H1 (cell line): ENCODE measurements around the gene EVX2. TPM values are rescaled to one million over a fixed set of nuclear protein-coding genes. Genes with fewer than 3 reads are reported as not detected.
A peak's percentile ranks its signal among the peaks of the same experiment; 100 is the strongest.

Source experiments
- CTCF ChIA-PET: fragments of 300-600 bp; sonication (Branson Sonifier 250); formaldehyde crosslinking; loops from one replicate; lab custom pipeline; 2021; ENCODE audit not compliant: partially characterized antibody; lab: Charles Lee
- POLR2A ChIA-PET: fragments of 300-600 bp; sonication (Branson Sonifier 250); formaldehyde crosslinking; loops from one replicate; lab custom pipeline; 2021; ENCODE audit warnings: inconsistent platforms; ENCODE audit not compliant: partially characterized antibody; lab: Charles Lee
- DNase-seq, 2 experiments: peaks; one replicate each; pipeline versions ENCODE4 v3.0.0 to v3.0.0-alpha.2; 2010 to 2022; ENCODE audit warnings: low spot score in 2 of 2, low read depth in 1 of 2, mixed read lengths in 1 of 2
- FAIRE-seq: peaks from 2 replicates; lab custom pipeline; 2011; peaks lifted over from hg19 to GRCh38; lab: Jason Lieb, UNC
- H2AFZ ChIP-seq: 2 replicates; pipeline ENCODE4 v1.8.1; 2012; ENCODE audit warnings: low read length, inconsistent platforms
- H2AK5ac ChIP-seq: 2 replicates; pipeline ENCODE4 v1.6.1; 2013; ENCODE audit warnings: low read depth, low read length
- H2BK120ac ChIP-seq: replicated peaks from 2 replicates; pipeline ENCODE3; 2013; ENCODE audit warnings: low read depth, low read length, inconsistent platforms
- H2BK12ac ChIP-seq: 2 replicates; pipeline ENCODE4 v1.6.1; 2013; ENCODE audit warnings: low read depth, low read length
- H2BK15ac ChIP-seq: 2 replicates; pipeline ENCODE4 v1.6.1; 2013; ENCODE audit warnings: low read length
- H2BK20ac ChIP-seq: 2 replicates; pipeline ENCODE4 v1.6.1; 2013; ENCODE audit warnings: low read length
- H2BK5ac ChIP-seq: 2 replicates; pipeline ENCODE4 v1.6.1; 2013; ENCODE audit warnings: low read depth, low read length
- H3K14ac ChIP-seq: 2 replicates; pipeline ENCODE4 v1.6.1; 2013; ENCODE audit warnings: inconsistent platforms; ENCODE audit not compliant: insufficient read length
- H3K18ac ChIP-seq: 2 replicates; pipeline ENCODE4 v1.6.1; 2013; ENCODE audit warnings: low read length; ENCODE audit errors: extremely low read depth
- H3K23ac ChIP-seq: 2 replicates; pipeline ENCODE4 v1.6.1; 2013; ENCODE audit warnings: inconsistent platforms; ENCODE audit not compliant: insufficient read length
- H3K23me2 ChIP-seq: 2 replicates; pipeline ENCODE4 v1.6.1; 2013; ENCODE audit warnings: low read depth, low read length
- H3K27ac ChIP-seq: 2 replicates; pipeline ENCODE4 v1.6.1; 2011; ENCODE audit warnings: low read depth, low read length, inconsistent platforms
- H3K27me3 ChIP-seq, 4 experiments: replicated peaks in 1 of 4; 1 replicate in 1 of 4; 2 replicates in 3 of 4; pipeline versions ENCODE4 v1.6.1 to v1.8.1; 2011 to 2013; ENCODE audit warnings: low read length in 3 of 4, mild to moderate bottlenecking in 3 of 4, inconsistent platforms in 2 of 4, mixed read lengths in 2 of 4, moderate library complexity in 1 of 4; ENCODE audit not compliant: control insufficient read depth in 3 of 4, insufficient read depth in 3 of 4; ENCODE audit errors: extremely low read depth in 1 of 4
- H3K36me3 ChIP-seq, 4 experiments: 2 replicates each; pipeline versions ENCODE4 v1.6.1 to v1.8.1; 2011 to 2013; ENCODE audit warnings: mild to moderate bottlenecking in 4 of 4, low read length in 3 of 4, moderate library complexity in 2 of 4, control low read depth in 1 of 4, inconsistent platforms in 1 of 4; ENCODE audit not compliant: insufficient read depth in 4 of 4, control insufficient read depth in 2 of 4
- H3K4ac ChIP-seq: replicated peaks from 2 replicates; pipeline ENCODE3; 2013; ENCODE audit warnings: low read length, low read depth, mixed read lengths, inconsistent platforms; ENCODE audit not compliant: insufficient read length
- H3K4me1 ChIP-seq, 4 experiments: replicated peaks in 1 of 4; 1 replicate in 1 of 4; 2 replicates in 3 of 4; pipeline versions ENCODE4 v1.6.1 to v1.8.1; 2011 to 2013; ENCODE audit warnings: low read length in 3 of 4, inconsistent platforms in 2 of 4, mixed read lengths in 1 of 4; ENCODE audit not compliant: insufficient read depth in 4 of 4, control insufficient read depth in 3 of 4
- H3K4me2 ChIP-seq, 2 experiments: 2 replicates each; pipeline versions ENCODE4 v1.6.1 to v1.8.1; 2011 to 2013; ENCODE audit warnings: low read depth in 2 of 2, low read length in 2 of 2, control low read depth in 1 of 2, inconsistent platforms in 1 of 2, mild to moderate bottlenecking in 1 of 2; ENCODE audit not compliant: insufficient read depth in 1 of 2
- H3K4me3 ChIP-seq, 4 experiments: fragments of 200-600, 300-600 bp in 1 of 4; sonication (generic), shearing (Covaris generic), sonication (Bioruptor Twin) in 1 of 4; 2 replicates each; pipeline versions ENCODE4 v1.5.1 to v1.8.1; 2011 to 2016; ENCODE audit warnings: low read length in 4 of 4, low read depth in 3 of 4, control low read depth in 2 of 4, inconsistent platforms in 2 of 4, mild to moderate bottlenecking in 2 of 4, mixed read lengths in 1 of 4, moderate library complexity in 1 of 4; ENCODE audit not compliant: insufficient read depth in 2 of 4; ENCODE audit errors: extremely low read depth in 1 of 4
- H3K56ac ChIP-seq: replicated peaks from 2 replicates; pipeline ENCODE3; 2013; ENCODE audit warnings: low read depth, mild to moderate bottlenecking, mixed read lengths, low read length, inconsistent platforms; ENCODE audit not compliant: insufficient read length
- H3K79me1 ChIP-seq: 2 replicates; pipeline ENCODE4 v1.6.1; 2013; ENCODE audit warnings: low read depth, low read length, control low read depth
- H3K79me2 ChIP-seq, 2 experiments: 2 replicates each; pipeline versions ENCODE4 v1.6.1 to v1.8.1; 2012 to 2013; ENCODE audit warnings: low read length in 2 of 2, mild to moderate bottlenecking in 2 of 2, inconsistent platforms in 1 of 2; ENCODE audit not compliant: insufficient read depth in 2 of 2, control insufficient read depth in 1 of 2
- H3K9ac ChIP-seq, 4 experiments: replicated peaks in 1 of 4; 1 replicate in 1 of 4; 2 replicates in 3 of 4; pipeline versions ENCODE4 v1.6.1 to v1.8.1; 2011 to 2013; ENCODE audit warnings: low read depth in 3 of 4, low read length in 3 of 4, control low read depth in 2 of 4, mild to moderate bottlenecking in 2 of 4, moderate library complexity in 2 of 4, inconsistent platforms in 1 of 4; ENCODE audit errors: extremely low read depth in 1 of 4
- H3K9me3 ChIP-seq, 2 experiments: 2 replicates each; pipeline versions ENCODE4 v1.6.1 to v1.8.1; 2012 to 2013; ENCODE audit warnings: mild to moderate bottlenecking in 2 of 2, moderate library complexity in 2 of 2, control low read depth in 1 of 2, inconsistent platforms in 1 of 2, low read depth in 1 of 2, low read length in 1 of 2, mixed read lengths in 1 of 2; ENCODE audit not compliant: insufficient read depth in 2 of 2
- H4K20me1 ChIP-seq, 2 experiments: replicated peaks in 1 of 2; 2 replicates each; pipeline versions ENCODE3 to v1.8.1; 2011 to 2013; ENCODE audit warnings: inconsistent platforms in 2 of 2, low read length in 2 of 2, mild to moderate bottlenecking in 1 of 2; ENCODE audit not compliant: insufficient read depth in 2 of 2, control insufficient read depth in 1 of 2
- H4K5ac ChIP-seq: 2 replicates; pipeline ENCODE4 v1.6.1; 2013; ENCODE audit warnings: low read length, low read depth, mixed read lengths, inconsistent platforms; ENCODE audit not compliant: insufficient read length
- H4K8ac ChIP-seq: 2 replicates; pipeline ENCODE4 v1.8.0; 2013; ENCODE audit warnings: mild to moderate bottlenecking, moderate library complexity, low read length, inconsistent platforms; ENCODE audit not compliant: insufficient read depth; ENCODE audit errors: extremely low read depth
- H4K91ac ChIP-seq: replicated peaks from 2 replicates; pipeline ENCODE3; 2013; ENCODE audit warnings: low read length, mixed read lengths, inconsistent platforms; ENCODE audit not compliant: insufficient read length
- CBX8 ChIP-seq: fragments of 300-800, 300-1000 bp; sonication (generic); IDR thresholded peaks from 2 replicates; pipeline ENCODE4 v1.7.1; 2016; ENCODE audit warnings: low read depth, low read length, borderline replicate concordance
- CTBP2 ChIP-seq: IDR thresholded peaks from 2 replicates; pipeline ENCODE4 v1.7.0; 2011; ENCODE audit warnings: borderline replicate concordance, mild to moderate bottlenecking, moderate library complexity, mixed read lengths, low read length; ENCODE audit not compliant: insufficient read depth, insufficient read length
- EZH2 ChIP-seq: fragments of 200-600 bp; sonication (generic); IDR thresholded peaks from 2 replicates; pipeline ENCODE4 v1.7.1; 2012; ENCODE audit warnings: low read depth, mild to moderate bottlenecking, moderate library complexity, low read length, inconsistent platforms; ENCODE audit not compliant: severe bottlenecking
- FOSL1 ChIP-seq: IDR thresholded peaks from 2 replicates; pipeline ENCODE4 v1.6.1; 2011; ENCODE audit warnings: mild to moderate bottlenecking, low read depth, low read length, moderate library complexity; ENCODE audit not compliant: insufficient read depth
- SP1 ChIP-seq: IDR thresholded peaks from 2 replicates; pipeline ENCODE4 v1.6.1; 2011; ENCODE audit warnings: low read depth, low read length
- SRF ChIP-seq: IDR thresholded peaks from 2 replicates; pipeline ENCODE4 v1.6.1; 2011; ENCODE audit warnings: mild to moderate bottlenecking, low read depth, low read length, moderate library complexity
- SUZ12 ChIP-seq: fragments of 200-600 bp; sonication (generic); IDR thresholded peaks from 2 replicates; pipeline ENCODE4 v1.6.1; 2012; ENCODE audit warnings: mild to moderate bottlenecking, inconsistent platforms, low read length, moderate library complexity, mixed read lengths
- WGBS, 2 experiments: shearing (Covaris generic) in 1 of 2; methylation state at CpG; one replicate each; pipeline versions ENCODE4 v1.1.6 to v1.1.7; 2013 to 2015; ENCODE audit warnings: low lambda C conversion rate in 2 of 2, mixed read lengths in 2 of 2, inconsistent platforms in 1 of 2, low coverage in 1 of 2, missing lambda C conversion rate in 1 of 2; ENCODE audit not compliant: insufficient replicate concordance in 2 of 2, insufficient coverage in 1 of 2, insufficient read length in 1 of 2; ENCODE audit errors: extremely low coverage in 1 of 2, missing lambda C conversion rate in 1 of 2; 5-methylcytosine and 5-hydroxymethylcytosine counted together
- polyA plus RNA-seq, 7 experiments: library from polyadenylated mRNA; depleted of rRNA in 3 of 7; stranded (reverse) in 5 of 7; unstranded in 2 of 7; fragments of >200 nt in 5 of 7; fragments of 200-250 nt in 2 of 7; gene quantifications; 1 replicate in 5 of 7; 2 replicates in 1 of 7; 4 replicates in 1 of 7; pipeline versions ENCODE4 v1.2.1 to v1.2.3, GENCODE V29; 2011 to 2013; ENCODE audit warnings: missing spikeins in 2 of 7, mixed read lengths in 2 of 7
- total RNA-seq: library from RNA; stranded (reverse); fragmentation: NEBNext Ultra II Directional; extraction: Animal tissue kit (Norgen Biotek cat#: 25700); gene quantifications from 2 replicates; pipeline ENCODE4 v1.2.1, GENCODE V29; 2021
- TF ChIP-seq, protein P1 (sequence below), 3 experiments: IDR thresholded peaks; 1 replicate in 2 of 3; 2 replicates in 1 of 3; pipeline versions ENCODE4 v1.5.1 to v1.6.1; 2011; ENCODE audit warnings: low read length in 3 of 3, mild to moderate bottlenecking in 3 of 3, inconsistent platforms in 2 of 3, low read depth in 1 of 3, moderate library complexity in 1 of 3; ENCODE audit not compliant: insufficient read depth in 1 of 3; ENCODE audit errors: control extremely low read depth in 1 of 3

Gene EVX2
- total and polyA plus RNA-seq, 2 of the 8 experiments (the other 6 are each of a cell fraction or from before 2014, with no cell fraction given), result not detected

GRCh38 chr2:176109192-176109901, 25.6 kb upstream of the EVX2 start:
- Histone ChIP-seq H3K56ac (no peak overlapping the region), H3K4me1 (peaks cover 0 to 20% (median 9%) of the 10 kb centered on the region in 4 experiments; a peak in 5 of 7 replicates), H2BK12ac (no peak overlapping the region), H2BK15ac (no peak overlapping the region), H4K8ac (no peak overlapping the region), H3K79me1 (no peaks in the 10 kb centered on the region), H2BK20ac (no peak overlapping the region), H3K4ac (no peak overlapping the region), H4K91ac (no peak overlapping the region), H3K36me3 (peaks cover 0 to 8% (median 0%) of the 10 kb centered on the region in 4 experiments; a peak in 1 of 8 replicates), H2BK5ac (no peak overlapping the region), H4K20me1 (peaks cover 17 to 38% of the 10 kb centered on the region in 2 experiments), H3K4me3 (no peak overlapping the region), H2AFZ (no peak overlapping the region), H3K27ac (no peak overlapping the region), H3K9ac (no peak overlapping the region), H2BK120ac (no peak overlapping the region), H3K23ac (no peak overlapping the region), H3K4me2 (no peak overlapping the region), H3K79me2 (no peaks in the 10 kb centered on the region), H3K23me2 (0 out of 2 replicates have a peak, but pooled peaks cover 2% of the 10 kb centered on the region), H3K27me3 (peaks cover 98 to 99% (median 98%) of the 10 kb centered on the region in 4 experiments), H4K5ac (no peak overlapping the region), H3K18ac (no peak overlapping the region), H2AK5ac (no peak overlapping the region), H3K9me3 (no peaks in the 10 kb centered on the region), H3K14ac (no peak overlapping the region)
- ChIA-PET CTCF (interaction anchor here (1.3 to 5.4 kb wide), 9 partner anchors 13 to 32 kb away, joined by 4 to 42 read pairs (median 13); partner anchors contain the start of genes EVX2 and HOXD9), POLR2A (no interaction called here)
- FAIRE-seq (no peak), DNase-seq (peak in 1 of 2 experiments; percentile 45)
- 15% methylated on average over 26 of the region's 26 CpGs; no CpG with 5 or more reads in 1 of the 2 experiments for WGBS, 2 experiments
- peak; percentile 97 for TF ChIP-seq SUZ12
- TF ChIP-seq, protein P1, sequence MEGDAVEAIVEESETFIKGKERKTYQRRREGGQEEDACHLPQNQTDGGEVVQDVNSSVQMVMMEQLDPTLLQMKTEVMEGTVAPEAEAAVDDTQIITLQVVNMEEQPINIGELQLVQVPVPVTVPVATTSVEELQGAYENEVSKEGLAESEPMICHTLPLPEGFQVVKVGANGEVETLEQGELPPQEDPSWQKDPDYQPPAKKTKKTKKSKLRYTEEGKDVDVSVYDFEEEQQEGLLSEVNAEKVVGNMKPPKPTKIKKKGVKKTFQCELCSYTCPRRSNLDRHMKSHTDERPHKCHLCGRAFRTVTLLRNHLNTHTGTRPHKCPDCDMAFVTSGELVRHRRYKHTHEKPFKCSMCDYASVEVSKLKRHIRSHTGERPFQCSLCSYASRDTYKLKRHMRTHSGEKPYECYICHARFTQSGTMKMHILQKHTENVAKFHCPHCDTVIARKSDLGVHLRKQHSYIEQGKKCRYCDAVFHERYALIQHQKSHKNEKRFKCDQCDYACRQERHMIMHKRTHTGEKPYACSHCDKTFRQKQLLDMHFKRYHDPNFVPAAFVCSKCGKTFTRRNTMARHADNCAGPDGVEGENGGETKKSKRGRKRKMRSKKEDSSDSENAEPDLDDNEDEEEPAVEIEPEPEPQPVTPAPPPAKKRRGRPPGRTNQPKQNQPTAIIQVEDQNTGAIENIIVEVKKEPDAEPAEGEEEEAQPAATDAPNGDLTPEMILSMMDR (IDR thresholded peaks at IDR 0.05; ENCODE audit: control extremely low read depth in 1 of 3, insufficient read depth in 1 of 3, low read depth in 1 of 3, low read length in 3 of 3), result no peak
- TF ChIP-seq FOSL1, result no peak
- TF ChIP-seq SP1, result no peak
- peak; percentile 38 for TF ChIP-seq CTBP2
- TF ChIP-seq CBX8, result peak; percentile 97; the same call in 1 of the 2 replicates
- no peak for TF ChIP-seq SRF
- TF ChIP-seq EZH2, result peak; percentile 97
